Colonic mucosa (tissue), 4 donors: ENCODE measurements around the gene TFAM. TPM values are rescaled to one million over a fixed set of nuclear protein-coding genes. Genes with fewer than 3 reads are reported as not detected.

Experiments
- DNase-seq: peaks from one replicate; pipeline ENCODE4 v3.0.0-alpha.2; 2020
- H3K27ac ChIP-seq: fragments of 200-600 bp; one replicate; pipeline ENCODE4 v1.8.0; 2021
- H3K27me3 ChIP-seq: fragments of 200-600 bp; one replicate; pipeline ENCODE4 v1.8.0; 2021
- H3K36me3 ChIP-seq: fragments of 200-600 bp; one replicate; pipeline ENCODE4 v1.8.0; 2021
- H3K4me1 ChIP-seq: fragments of 200-600 bp; one replicate; pipeline ENCODE4 v1.8.0; 2021; ENCODE audit warnings: mild to moderate bottlenecking
- H3K4me3 ChIP-seq: fragments of 200-600 bp; one replicate; pipeline ENCODE4 v1.8.0; 2021
- H3K9ac ChIP-seq, 2 donors: one replicate each; pipeline ENCODE4 v1.7.0; 2013; ENCODE audit warnings: control low read depth in 2 of 2, low read depth in 2 of 2, low read length in 2 of 2
- H3K9me3 ChIP-seq: fragments of 200-600 bp; one replicate; pipeline ENCODE4 v1.8.0; 2021
- intact Hi-C: fragments of 100-400 bp; cut with DNase I; formaldehyde crosslinking; loops from one replicate; pipeline ENCODE4 v1.14.1; 2022
- total RNA-seq, 2 donors: library from RNA; stranded (reverse); fragmentation: NEBNext Ultra II Directional in 1 of 2; extraction: Animal tissue kit (Norgen Biotek cat#: 25700) in 1 of 2; gene quantifications; one replicate each; pipeline ENCODE4 v1.2.1, GENCODE V29; 2021
- TF ChIP-seq, protein P1 (sequence below): fragments of 200-600 bp; IDR thresholded peaks from one replicate; pipeline ENCODE4 v1.8.0; 2022; ENCODE audit warnings: antibody characterized with exemption, mild to moderate bottlenecking
- donor health status: healthy.
- donor health status: DM: no; HTN: no; CAD: no.
- donor health status: DM: no; HTN: no; CAD: no.

The TFAM gene
- total RNA-seq, 2 donors from 2014 or later, result 52.6 to 63.1 TPM

DNA sequence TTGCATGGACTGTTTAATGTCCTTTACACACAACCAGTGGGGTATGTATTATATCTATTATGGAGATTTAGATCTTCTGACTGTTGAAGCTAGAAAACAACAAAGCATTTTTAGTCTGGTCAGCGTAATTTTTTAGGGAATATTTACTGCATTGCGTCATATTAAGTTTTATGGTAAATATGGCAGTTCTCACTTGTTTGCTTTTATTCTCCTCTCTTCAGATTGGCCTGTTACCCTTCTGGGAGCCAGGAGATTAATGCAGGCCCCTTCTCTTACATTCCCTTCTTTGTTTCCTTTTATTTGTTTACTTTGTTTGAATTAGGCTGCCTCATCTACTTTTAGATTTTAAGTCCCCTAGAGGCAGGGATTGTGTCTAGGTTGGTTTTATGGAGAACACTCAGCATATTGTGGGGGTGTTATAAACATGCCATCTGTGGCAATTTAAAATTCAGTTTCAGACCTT, 36.6 kb upstream of the TFAM start:
- Histone ChIP-seq H3K9ac (no peak overlapping the region), H3K36me3 (no peaks in the 10 kb centered on the region), H3K4me3 (no peak overlapping the region), H3K4me1 (no peaks in the 10 kb centered on the region), H3K27ac (no peak overlapping the region), H3K9me3 (no peaks in the 10 kb centered on the region), H3K27me3 (no peaks in the 10 kb centered on the region)
- TF ChIP-seq, protein P1, sequence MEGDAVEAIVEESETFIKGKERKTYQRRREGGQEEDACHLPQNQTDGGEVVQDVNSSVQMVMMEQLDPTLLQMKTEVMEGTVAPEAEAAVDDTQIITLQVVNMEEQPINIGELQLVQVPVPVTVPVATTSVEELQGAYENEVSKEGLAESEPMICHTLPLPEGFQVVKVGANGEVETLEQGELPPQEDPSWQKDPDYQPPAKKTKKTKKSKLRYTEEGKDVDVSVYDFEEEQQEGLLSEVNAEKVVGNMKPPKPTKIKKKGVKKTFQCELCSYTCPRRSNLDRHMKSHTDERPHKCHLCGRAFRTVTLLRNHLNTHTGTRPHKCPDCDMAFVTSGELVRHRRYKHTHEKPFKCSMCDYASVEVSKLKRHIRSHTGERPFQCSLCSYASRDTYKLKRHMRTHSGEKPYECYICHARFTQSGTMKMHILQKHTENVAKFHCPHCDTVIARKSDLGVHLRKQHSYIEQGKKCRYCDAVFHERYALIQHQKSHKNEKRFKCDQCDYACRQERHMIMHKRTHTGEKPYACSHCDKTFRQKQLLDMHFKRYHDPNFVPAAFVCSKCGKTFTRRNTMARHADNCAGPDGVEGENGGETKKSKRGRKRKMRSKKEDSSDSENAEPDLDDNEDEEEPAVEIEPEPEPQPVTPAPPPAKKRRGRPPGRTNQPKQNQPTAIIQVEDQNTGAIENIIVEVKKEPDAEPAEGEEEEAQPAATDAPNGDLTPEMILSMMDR, result no peak
- intact Hi-C loops, result no loop called here
- DNase-seq, result no peak

DNA sequence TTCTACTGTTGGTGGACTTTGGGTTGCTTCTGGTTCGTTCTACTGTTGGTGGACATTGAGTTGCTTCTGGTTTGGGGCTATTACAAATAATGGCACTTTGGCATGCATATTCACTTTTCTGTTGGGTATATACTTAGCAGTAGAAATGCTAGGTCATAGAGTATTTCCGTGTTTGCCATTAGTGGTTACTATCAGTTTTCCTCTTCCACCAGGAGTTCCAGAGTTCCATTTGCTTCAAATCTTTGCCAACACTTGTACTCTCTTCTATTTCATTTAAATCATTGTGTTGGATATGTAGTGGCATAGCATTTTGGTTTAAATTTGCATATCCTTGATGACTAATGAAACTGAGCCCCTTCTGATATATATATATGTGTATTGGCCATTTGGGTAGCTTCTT, 35.2 kb upstream of the TFAM start:
- Histone ChIP-seq H3K9ac (no peak overlapping the region), H3K27me3 (no peaks in the 10 kb centered on the region), H3K9me3 (no peaks in the 10 kb centered on the region), H3K4me1 (no peaks in the 10 kb centered on the region), H3K4me3 (no peak overlapping the region), H3K36me3 (no peaks in the 10 kb centered on the region), H3K27ac (no peak overlapping the region)
- TF ChIP-seq, protein P1, result no peak
- intact Hi-C loops, result no loop called here
- no peak for DNase-seq

- Histone ChIP-seq H3K4me3 (no peak overlapping the region), H3K4me1 (no peaks in the 10 kb centered on the region), H3K27me3 (no peaks in the 10 kb centered on the region), H3K9me3 (no peaks in the 10 kb centered on the region), H3K9ac (no peak overlapping the region), H3K27ac (no peak overlapping the region), H3K36me3 (no peaks in the 10 kb centered on the region)
- DNase-seq, result no peak
- TF ChIP-seq, protein P1, result no peak
- intact Hi-C loops, result no loop called here
Observed at GRCh38 chr10:58350619-58351323, 34.4 kb upstream of the TFAM start.

- intact Hi-C loops, result no loop called here
- no peaks in the 10 kb centered on the region for H3K4me1 ChIP-seq
- no peak overlapping the region for H3K27ac ChIP-seq
- TF ChIP-seq, protein P1, result no peak
- H3K36me3 ChIP-seq, result no peaks in the 10 kb centered on the region
- H3K27me3 ChIP-seq, result no peaks in the 10 kb centered on the region
- no peak overlapping the region for H3K9ac ChIP-seq
- no peak overlapping the region for H3K4me3 ChIP-seq
- H3K9me3 ChIP-seq, result no peaks in the 10 kb centered on the region
- DNase-seq, result no peak
Observed at GRCh38 chr10:58351616-58352578, 33.3 kb upstream of the TFAM start.

DNA sequence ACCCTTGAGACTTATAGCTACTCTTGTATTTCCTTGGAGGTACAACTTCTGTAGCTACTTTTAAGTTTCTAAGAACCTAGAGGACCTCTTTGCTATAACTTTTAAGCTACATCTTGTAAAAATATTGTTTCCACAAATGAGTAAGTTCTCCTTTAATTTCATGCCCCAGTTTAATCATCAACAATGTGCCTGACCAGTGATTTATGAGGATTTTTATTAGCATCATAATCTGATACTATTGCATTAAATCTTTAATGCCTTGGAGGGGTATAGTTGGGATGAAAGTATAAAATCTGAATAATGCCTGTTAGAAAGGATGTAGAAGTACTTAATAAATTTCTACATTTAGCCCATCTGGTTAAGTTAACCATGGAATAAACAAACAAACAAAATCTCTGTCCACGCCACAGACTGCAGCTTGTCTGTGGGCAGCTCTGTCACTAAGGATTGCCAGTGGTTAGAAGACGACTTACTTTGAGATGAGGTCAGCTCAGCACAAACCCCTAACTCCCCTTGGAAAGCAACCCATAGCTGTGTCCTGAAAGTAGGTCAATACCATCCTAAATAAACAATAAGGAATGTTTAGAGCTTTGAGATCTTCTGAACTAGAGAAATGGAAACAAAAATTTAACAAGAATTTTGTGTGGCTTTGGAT, 32.1 kb upstream of the TFAM start:
- H3K9ac ChIP-seq, result no peak overlapping the region
- H3K27ac ChIP-seq, result no peak overlapping the region
- no peak for DNase-seq
- H3K9me3 ChIP-seq, result no peaks in the 10 kb centered on the region
- no peaks in the 10 kb centered on the region for H3K27me3 ChIP-seq
- H3K36me3 ChIP-seq, result no peaks in the 10 kb centered on the region
- no peaks in the 10 kb centered on the region for H3K4me1 ChIP-seq
- H3K4me3 ChIP-seq, result no peak overlapping the region
- intact Hi-C loops, result no loop called here
- TF ChIP-seq, protein P1, result no peak
